Left ventricle myocardium inferior (tissue), 1 donor: ENCODE measurements around the gene GTPBP6. TPM values are rescaled to one million over a fixed set of nuclear protein-coding genes. Genes with fewer than 3 reads are reported as not detected.

Experiments used
- DNase-seq: peaks from one replicate; pipeline ENCODE4 v3.0.0-alpha.2; 2020
- H3K27ac ChIP-seq: fragments of 200-600 bp; replicated peaks from 2 replicates; pipeline ENCODE4 v1.8.0; 2021
- H3K27me3 ChIP-seq: fragments of 200-600 bp; 2 replicates; pipeline ENCODE4 v1.8.0; 2021; ENCODE audit warnings: low read depth
- H3K36me3 ChIP-seq: fragments of 200-600 bp; 2 replicates; pipeline ENCODE4 v1.8.0; 2021
- H3K4me1 ChIP-seq: fragments of 200-600 bp; 2 replicates; pipeline ENCODE4 v1.8.0; 2021
- H3K4me3 ChIP-seq: fragments of 200-600 bp; 2 replicates; pipeline ENCODE4 v1.8.0; 2021; ENCODE audit warnings: mild to moderate bottlenecking, moderate library complexity
- H3K9me3 ChIP-seq: fragments of 200-600 bp; replicated peaks from 2 replicates; pipeline ENCODE4 v1.8.0; 2021
- CTCF ChIP-seq: fragments of 200-600 bp; IDR thresholded peaks from 2 replicates; pipeline ENCODE4 v1.8.0; 2021; ENCODE audit warnings: antibody characterized with exemption, mild to moderate bottlenecking, borderline replicate concordance
- intact Hi-C: fragments of 100-400 bp; cut with micrococcal nuclease; formaldehyde crosslinking; loops from one replicate; pipeline ENCODE4 v1.11.0; 2022
- total RNA-seq: library from RNA; stranded (reverse); fragmentation: NEBNext Ultra II Directional; extraction: Animal tissue kit (Norgen Biotek cat#: 25700); gene quantifications from one replicate; pipeline ENCODE4 v1.2.1, GENCODE V29; 2021
- donor health status: DM: no; HTN: yes; CAD: no; lungs with severe emphysema.

GTPBP6 gene
- total RNA-seq, 1 donor from 2014 or later, result 51.1 TPM

- H3K9me3 ChIP-seq, result no peaks in the 10 kb centered on the region
- DNase-seq, result peak; percentile 11
- H3K27me3 ChIP-seq, result no peaks in the 10 kb centered on the region
- H3K4me3 ChIP-seq, result no peak overlapping the region
- H3K36me3 ChIP-seq, result peaks cover 50% of the 10 kb centered on the region
- intact Hi-C loops, result no loop called here
- TF ChIP-seq CTCF, result no peak
- H3K27ac ChIP-seq, result no peak overlapping the region
- no peaks in the 10 kb centered on the region for H3K4me1 ChIP-seq
Measured at GRCh38 chrX:341541-342101, 23.0 kb upstream of the GTPBP6 start.

GRCh38 chrX:340641-341423 is 22.2 kb upstream of the GTPBP6 start:
- intact Hi-C loops, result no loop called here
- no peak for TF ChIP-seq CTCF
- peak; percentile 11 for DNase-seq
- Histone ChIP-seq H3K4me1 (no peaks in the 10 kb centered on the region), H3K4me3 (no peak overlapping the region), H3K9me3 (no peaks in the 10 kb centered on the region), H3K36me3 (peaks cover 52% of the 10 kb centered on the region), H3K27me3 (no peaks in the 10 kb centered on the region), H3K27ac (no peak overlapping the region)

GRCh38 chrX:340121-340520 is 21.5 kb upstream of the GTPBP6 start:
- no peak overlapping the region for H3K4me3 ChIP-seq

DNA sequence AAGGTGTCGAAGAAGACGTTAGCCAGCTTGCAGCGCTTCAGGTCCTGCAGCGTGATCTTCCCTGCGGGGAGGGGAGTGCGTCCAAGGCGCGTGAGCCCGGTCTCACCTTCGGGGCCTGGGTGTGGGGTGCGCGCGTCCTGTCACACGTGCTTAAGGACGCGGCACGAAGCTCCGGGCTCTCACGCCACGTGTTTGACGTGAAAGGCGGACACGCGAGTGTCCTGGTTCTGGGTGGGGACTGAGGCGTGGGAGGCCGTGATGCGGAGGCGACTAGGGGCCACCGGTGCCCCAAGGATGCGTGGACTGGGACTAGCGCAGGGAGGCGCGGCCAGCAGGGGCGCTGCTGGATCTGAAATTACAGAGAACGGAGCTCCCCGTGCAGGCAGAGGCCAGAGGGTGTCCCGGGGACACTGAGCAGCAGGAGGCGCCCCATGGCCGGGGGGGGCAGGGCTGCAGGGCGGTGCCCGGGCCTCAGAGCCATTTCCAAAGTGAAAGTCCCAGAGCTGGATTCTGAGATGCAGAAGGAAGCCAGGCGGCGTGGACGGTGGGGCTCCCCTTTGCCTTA is 20.3 kb upstream of the GTPBP6 start:
- no peaks in the 10 kb centered on the region for H3K27me3 ChIP-seq
- intact Hi-C loops, result no loop called here
- peaks cover 56% of the 10 kb centered on the region for H3K36me3 ChIP-seq
- DNase-seq, result peak; percentile 9
- no peak overlapping the region for H3K27ac ChIP-seq
- no peak for TF ChIP-seq CTCF
- no peaks in the 10 kb centered on the region for H3K9me3 ChIP-seq
- no peak overlapping the region for H3K4me3 ChIP-seq
- no peaks in the 10 kb centered on the region for H3K4me1 ChIP-seq

More at GRCh38 chrX:340121-340520, 21.5 kb upstream of the GTPBP6 start:
- no peaks in the 10 kb centered on the region for H3K27me3 ChIP-seq
- intact Hi-C loops, result no loop called here
- no peaks in the 10 kb centered on the region for H3K9me3 ChIP-seq
- no peak for TF ChIP-seq CTCF
- H3K27ac ChIP-seq, result no peak overlapping the region
- DNase-seq, result peak; percentile 10
- peaks cover 56% of the 10 kb centered on the region for H3K36me3 ChIP-seq
- no peaks in the 10 kb centered on the region for H3K4me1 ChIP-seq

GRCh38 chrX:338281-338835 is 19.8 kb upstream of the GTPBP6 start:
- Histone ChIP-seq H3K36me3 (peaks cover 61% of the 10 kb centered on the region), H3K9me3 (no peaks in the 10 kb centered on the region), H3K4me3 (no peak overlapping the region), H3K27ac (no peak overlapping the region), H3K4me1 (no peaks in the 10 kb centered on the region), H3K27me3 (no peaks in the 10 kb centered on the region)
- no peak for TF ChIP-seq CTCF
- intact Hi-C loops, result no loop called here
- DNase-seq, result peak; percentile 12
